Naive thymus-derived CD4-positive, alpha-beta T cell (primary cell): ENCODE data around the gene ZNF483. TPM values are rescaled to one million over a fixed set of nuclear protein-coding genes. Genes with fewer than 3 reads are reported as not detected.

ENCODE experiments used
- polyA plus RNA-seq, 2 donors: library from polyadenylated mRNA; unstranded; fragments of 300-500 nt; fragmentation: Illumina TruSeq; gene quantifications; one replicate each; pipeline ENCODE4 v1.2.3, GENCODE V29; 2021
- total RNA-seq, 6 experiments: library from RNA in 5 of 6; stranded (reverse) in 5 of 6; gene quantifications; 1 replicate in 5 of 6; 2 replicates in 1 of 6; pipeline ENCODE4 v1.2.3 and lab custom pipeline; 2021 to 2026

ZNF483 gene
- total and polyA plus RNA-seq, 7 experiments from 2014 or later: 3.0 to 37.1 (median 15.5) TPM

Other genes starting within 250 kb of the ZNF483 start
- gene OR2K2, start 195.0 kb upstream of the ZNF483 start, total RNA-seq: not detected
- not detected for gene OR2K2, start 195.0 kb upstream of the ZNF483 start, polyA plus RNA-seq
- gene ECPAS, start 40.8 kb upstream of the ZNF483 start, total RNA-seq: 10 to 100 TPM; 35.4 to 86.1 (median 49.2) TPM
- gene ECPAS, start 40.8 kb upstream of the ZNF483 start, polyA plus RNA-seq: 10 to 100 TPM in 1 of 2 donors, 1 to 10 TPM in 1; 6.8 to 13.4 TPM
- gene PTGR1, start 74.5 kb downstream of the ZNF483 start, total RNA-seq: under 1 TPM in 2 of 5 experiments, not detected in 3; 0.64 to 0.92 TPM
- gene PTGR1, start 74.5 kb downstream of the ZNF483 start, polyA plus RNA-seq: under 1 TPM; 0.21 to 0.37 TPM
- gene DNAJC25, start 106.2 kb downstream of the ZNF483 start, total RNA-seq: 1 to 10 TPM; 4.0 to 6.0 (median 5.2) TPM
- 1 to 10 TPM; 1.7 to 1.9 TPM for gene DNAJC25, start 106.2 kb downstream of the ZNF483 start, polyA plus RNA-seq
- gene GNG10, start 136.4 kb downstream of the ZNF483 start, total RNA-seq: 10 to 100 TPM in 4 of 5 experiments, 1 to 10 TPM in 1; 5.3 to 26.1 (median 12.2) TPM
- 10 to 100 TPM; 15.5 to 26.8 TPM for gene GNG10, start 136.4 kb downstream of the ZNF483 start, polyA plus RNA-seq